Measurements from ENCODE around the gene TRPM4.

DNA sequence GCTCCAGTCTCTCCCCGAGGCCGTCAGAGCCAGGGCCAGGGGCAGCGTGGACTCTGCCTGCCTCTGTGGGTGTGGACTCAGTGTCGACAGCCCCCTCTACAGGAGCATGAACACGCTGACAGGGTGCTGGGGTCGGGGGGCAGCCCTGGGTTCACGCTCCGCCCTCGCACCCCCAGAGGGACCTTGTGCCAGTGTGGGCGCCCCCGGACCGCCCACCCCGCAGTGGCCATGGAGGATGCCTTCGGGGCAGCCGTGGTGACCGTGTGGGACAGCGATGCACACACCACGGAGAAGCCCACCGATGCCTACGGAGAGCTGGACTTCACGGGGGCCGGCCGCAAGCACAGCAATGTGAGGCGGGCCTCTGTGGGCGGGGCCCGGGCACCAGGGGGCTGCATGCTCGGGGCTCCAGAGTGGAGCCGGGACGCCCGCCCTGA, 8.3 kb downstream of the TRPM4 start:
- TF ChIP-seq, protein P1, sequence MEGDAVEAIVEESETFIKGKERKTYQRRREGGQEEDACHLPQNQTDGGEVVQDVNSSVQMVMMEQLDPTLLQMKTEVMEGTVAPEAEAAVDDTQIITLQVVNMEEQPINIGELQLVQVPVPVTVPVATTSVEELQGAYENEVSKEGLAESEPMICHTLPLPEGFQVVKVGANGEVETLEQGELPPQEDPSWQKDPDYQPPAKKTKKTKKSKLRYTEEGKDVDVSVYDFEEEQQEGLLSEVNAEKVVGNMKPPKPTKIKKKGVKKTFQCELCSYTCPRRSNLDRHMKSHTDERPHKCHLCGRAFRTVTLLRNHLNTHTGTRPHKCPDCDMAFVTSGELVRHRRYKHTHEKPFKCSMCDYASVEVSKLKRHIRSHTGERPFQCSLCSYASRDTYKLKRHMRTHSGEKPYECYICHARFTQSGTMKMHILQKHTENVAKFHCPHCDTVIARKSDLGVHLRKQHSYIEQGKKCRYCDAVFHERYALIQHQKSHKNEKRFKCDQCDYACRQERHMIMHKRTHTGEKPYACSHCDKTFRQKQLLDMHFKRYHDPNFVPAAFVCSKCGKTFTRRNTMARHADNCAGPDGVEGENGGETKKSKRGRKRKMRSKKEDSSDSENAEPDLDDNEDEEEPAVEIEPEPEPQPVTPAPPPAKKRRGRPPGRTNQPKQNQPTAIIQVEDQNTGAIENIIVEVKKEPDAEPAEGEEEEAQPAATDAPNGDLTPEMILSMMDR (IDR thresholded peaks at IDR 0.05) = no peak
- TF ChIP-seq POLR2AphosphoS5 (IDR thresholded peaks at IDR 0.05) = no peak
- TF ChIP-seq POLR2A (IDR thresholded peaks at IDR 0.05; ENCODE audit: low read depth) = no peak
